HuH-7 (cell line): ENCODE results near the gene SETD7.
A peak's percentile ranks its signal among the peaks of the same experiment; 100 is the strongest.

Experiments
- DNase-seq: peaks from one replicate; pipeline ENCODE4 v3.0.0; 2011; ENCODE audit warnings: low spot score

Gene SETD7

DNA sequence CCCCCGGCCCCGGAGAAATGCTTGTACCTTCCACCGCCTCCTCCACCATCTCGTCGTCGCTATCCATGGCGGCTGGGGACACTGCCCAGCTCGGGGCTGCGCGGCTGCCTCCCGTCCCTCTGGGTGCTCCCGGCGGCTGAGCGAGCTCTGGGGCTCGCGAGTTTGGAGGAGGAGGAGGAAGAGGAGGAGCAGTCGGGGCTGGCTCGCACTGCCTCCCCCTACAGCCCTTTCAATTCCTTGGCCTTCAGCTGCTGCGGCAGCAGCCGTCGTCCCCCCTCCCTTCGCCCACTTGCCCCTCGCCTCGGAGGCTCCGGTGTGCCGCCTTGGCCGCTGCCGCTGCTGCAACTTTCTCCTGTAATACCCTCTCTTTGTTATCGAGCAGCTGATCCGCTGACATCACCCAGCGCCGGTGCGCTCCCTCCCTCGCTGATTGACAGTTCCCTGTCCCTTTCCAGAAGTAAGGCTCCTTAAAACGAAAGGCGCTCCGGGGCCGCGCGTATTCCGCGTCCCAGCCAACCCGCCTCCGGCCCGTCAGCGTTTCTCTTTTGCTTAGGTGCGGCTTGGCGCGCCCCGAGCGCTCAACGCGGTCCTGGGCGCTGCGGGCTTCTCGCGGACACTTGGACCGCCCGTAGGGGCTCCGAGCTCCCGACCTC, at the start of gene SETD7:
SETD7 (minus strand) TSS at position 149 of the 653 bp plus-strand sequence; CDS start at position 67, 82 bp downstream.
- DNase-seq, result peak; percentile 58

DNA sequence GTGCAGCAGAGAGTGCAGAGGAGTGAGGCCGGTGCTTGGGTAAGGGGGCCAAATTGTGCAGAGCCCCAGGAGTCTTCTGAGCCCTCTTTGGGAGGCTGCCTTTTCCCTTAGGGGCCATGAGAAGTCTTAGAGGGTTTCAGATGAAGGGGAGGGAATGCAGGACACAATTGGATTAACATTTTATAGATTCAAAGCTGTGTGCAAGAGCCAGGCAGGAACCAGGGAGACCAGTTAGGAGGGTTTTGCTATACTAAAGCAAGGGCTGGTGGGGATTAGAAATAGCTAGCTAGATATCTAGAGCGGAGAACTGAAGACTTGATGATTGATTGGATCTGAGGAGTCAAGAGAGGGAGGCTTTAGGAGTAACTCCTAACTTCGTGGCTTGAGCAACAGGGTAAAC, 49.5 kb upstream of the SETD7 start:
- DNase-seq, result no peak

DNA sequence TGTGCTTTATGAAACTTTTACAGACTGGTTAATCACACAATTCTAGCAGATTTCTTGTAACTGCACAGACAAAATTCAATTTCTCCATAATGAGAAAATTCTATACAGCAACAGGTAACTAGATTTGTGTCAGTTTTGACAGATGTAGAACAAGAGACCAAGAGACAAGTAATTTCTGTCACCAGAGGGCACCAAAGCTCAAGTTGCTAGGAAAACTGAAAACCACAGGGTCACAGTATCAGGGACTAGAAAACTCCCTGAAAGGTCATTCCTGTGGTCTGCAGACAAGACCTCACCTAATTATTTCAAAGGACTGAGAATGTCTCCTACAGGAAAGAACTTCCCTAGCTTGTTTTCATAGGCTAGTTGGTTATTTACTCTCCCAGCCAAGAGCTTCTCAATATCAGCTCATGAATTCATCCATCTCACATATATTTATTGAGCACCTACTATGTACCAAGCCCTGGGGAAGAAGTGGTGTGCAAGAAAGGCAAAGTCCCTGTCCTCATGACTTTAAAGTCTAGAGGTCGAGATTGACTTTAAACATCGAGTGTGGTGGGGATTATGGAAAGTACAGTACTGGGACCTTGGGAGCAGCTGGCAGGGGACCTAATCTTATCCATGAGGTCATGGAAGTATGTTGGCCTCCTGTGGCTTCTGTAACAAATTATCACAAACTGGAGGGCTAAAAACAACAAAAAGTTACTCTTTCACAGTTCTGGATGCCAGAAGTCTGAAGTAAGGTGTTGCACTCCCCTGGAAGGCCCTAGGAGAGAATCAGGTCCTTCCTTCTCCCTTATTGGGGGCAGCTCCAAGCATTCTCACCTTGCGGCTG, 47.8 kb upstream of the SETD7 start:
- peak; percentile 42 for DNase-seq

DNA sequence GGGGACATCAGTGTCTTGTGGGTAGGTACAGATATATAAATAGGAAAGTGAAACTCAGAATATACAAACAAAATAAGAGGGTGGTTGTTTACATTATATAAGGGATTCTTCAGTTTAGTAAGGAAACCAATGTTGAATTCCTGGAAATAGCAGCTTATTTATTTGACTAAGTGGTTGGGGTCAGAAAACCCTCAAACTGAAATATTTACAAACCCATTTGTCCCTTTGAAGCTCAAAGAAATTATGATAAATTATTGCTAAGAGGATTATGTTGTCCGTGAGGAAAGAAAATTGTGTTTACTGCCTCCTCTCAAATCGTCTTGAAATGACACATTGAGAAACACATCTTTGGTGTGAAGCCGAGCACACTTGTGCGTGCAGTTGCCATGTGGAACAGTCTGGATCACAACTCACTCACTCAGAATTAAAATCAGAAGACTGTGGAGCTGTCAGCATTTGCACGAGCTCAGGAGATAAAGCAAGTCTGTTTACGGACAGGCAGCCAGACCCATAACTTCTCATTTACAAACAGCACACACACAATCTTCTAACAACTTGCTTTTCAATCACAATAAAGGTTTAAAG, 46.8 kb upstream of the SETD7 start:
- no peak for DNase-seq

DNA sequence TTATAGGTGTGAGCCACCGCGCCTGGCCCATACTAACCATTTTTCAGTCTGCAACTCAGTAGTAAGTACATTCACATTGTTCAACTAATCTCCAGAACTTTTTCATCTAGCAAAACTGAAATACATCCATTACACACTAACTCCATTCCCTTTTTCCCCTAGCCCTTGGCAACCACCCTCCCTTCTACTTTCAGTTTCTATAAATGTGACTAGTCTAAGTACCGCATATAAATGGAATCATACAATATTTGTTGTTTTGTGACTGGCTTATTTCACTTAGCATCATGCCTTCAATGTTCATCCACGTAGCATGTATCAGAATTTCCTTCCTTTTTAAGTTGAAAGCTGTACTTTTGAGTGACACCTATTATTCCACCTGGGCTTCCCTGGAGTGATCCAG, 44.6 kb upstream of the SETD7 start:
- no peak for DNase-seq

DNA sequence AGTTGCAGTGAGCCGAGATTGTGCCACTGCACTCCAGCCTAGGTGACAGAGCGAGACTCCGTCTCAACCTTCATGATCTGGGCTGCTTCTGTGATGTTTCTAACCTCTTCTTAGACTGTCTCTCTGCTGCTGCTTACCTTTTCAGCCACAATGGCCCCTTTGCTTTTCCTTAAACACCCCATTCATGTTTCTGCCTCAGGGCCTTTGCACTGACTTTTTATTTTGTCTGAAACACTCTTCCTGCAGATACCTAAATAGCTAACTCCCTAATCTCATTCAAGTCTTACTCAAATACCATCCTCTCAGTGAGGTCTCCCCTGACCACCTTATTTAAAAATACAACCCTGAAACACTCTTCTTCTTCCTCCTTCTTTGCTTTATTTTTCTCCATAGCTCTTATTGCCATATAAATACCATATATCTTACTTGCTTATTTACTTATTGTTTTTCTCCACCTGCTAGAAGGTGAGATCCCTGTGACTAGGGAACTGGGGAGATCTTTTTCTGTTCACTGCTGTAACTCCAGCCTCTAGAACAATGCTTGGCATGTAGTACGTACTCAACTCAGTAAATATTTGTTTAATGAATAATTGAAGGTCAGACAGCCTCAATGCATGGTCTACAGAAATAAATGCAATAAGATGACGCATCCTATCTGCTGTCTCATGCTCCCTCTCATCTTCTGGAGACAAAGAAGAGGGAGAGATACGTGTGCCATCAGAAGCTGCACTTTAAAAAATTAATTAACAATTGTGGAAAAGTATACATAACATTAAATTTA, 43.8 kb upstream of the SETD7 start:
- DNase-seq, result no peak

DNA sequence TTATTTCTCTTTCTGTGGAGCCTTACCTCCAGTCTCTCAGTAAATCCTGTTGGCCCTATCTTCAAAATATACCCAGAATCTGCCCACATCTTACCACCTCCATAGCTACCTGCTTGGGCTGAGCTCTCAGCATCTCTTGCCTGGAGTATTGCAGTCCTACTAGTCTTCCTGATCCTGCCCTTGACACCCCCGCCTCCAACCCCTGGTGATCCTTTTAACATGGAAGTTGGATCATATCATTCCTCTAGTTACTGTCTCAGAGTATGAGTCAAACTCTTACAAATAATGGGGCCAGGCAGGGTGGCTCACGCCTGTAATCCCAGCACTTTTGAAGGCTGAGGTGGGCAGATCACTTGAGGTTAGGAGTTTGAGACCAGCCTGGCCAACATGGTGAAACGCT, 43.1 kb upstream of the SETD7 start:
- no peak for DNase-seq

DNA sequence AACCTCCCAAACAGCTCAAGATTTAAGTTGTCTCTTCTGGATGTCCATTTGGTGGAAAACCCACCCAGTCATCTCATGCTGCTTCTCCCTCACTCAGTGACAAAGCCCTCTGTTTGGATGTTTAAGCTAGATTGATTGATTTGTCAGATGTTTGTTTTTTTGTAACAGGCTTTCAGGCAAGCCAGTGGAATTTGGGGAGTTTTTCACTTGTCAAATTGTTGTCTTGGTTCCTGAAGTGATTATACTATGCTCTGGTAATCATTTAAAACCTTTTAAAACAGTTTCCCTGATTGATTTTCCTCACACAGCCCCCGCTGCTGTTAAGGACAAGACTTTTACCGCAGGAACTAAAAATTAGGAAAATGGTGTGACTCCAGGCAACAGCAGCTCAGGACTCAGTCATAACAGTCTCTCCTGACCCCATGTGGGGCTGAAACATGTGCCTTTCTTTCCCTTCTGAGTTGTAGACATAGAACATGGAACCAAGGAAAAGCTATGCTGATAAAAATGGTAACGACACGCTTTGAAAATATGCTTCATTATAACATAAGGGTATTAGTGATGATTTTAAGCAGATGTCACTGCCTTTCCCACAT, 40.8 kb upstream of the SETD7 start:
- no peak for DNase-seq

DNA sequence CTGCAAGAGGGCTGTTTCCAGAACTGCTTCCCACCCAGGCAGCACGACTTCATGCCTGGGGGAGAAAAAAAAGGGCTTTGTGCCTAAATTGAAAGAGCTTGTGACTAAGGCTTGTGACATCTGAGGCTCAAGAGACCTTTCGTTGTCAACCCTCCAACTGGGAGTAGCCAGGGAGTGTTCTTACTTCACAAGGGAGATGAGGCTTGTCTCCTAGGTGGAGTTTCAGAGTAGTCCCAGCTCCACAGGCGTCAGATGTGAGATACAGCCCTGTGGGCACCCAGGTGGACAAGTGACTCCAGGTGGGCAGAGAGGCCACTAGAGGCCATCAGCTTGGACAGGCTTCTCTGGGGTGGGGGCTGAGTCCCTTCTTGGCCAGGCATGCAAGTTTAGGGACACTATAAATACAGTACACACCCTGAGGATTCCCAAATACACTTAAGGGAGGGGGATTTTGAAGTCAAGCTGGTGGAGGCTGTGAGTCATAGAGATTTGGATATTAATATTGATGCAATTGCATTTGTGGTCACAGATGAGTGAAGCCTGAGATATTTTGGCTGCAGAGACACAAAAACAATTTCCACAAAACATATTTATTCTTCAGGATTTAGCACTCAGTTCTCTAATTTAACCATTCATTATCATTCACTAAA, 40.1 kb upstream of the SETD7 start:
- no peak for DNase-seq

DNA sequence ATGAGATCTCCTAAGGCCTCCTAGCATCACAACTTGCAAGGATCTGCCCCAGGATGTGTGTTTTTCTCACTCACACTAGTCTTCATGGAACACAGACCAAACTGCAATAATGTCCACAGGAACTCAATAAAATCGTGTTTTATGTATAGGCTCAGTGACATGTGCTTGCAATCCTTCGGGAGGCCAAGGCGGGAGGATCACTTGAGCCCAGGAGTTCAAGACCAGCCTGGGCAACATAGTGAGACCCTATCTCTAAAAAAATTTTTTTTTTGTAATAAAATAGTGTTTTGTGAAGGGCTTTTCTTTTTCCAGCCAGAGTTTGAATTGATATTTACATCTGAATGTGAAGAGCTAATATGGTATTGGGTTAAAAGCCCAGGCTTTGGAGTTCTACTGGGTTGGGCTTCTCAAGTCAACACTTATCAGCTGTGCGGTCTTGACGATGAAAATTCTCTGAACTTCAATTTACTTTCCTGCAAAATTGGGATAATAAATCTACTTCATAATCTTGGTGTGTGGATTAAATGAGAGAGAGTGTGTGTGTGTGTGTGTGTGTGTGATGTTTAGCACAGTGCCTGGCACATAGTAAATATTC, 38.7 kb upstream of the SETD7 start:
- no peak for DNase-seq

DNA sequence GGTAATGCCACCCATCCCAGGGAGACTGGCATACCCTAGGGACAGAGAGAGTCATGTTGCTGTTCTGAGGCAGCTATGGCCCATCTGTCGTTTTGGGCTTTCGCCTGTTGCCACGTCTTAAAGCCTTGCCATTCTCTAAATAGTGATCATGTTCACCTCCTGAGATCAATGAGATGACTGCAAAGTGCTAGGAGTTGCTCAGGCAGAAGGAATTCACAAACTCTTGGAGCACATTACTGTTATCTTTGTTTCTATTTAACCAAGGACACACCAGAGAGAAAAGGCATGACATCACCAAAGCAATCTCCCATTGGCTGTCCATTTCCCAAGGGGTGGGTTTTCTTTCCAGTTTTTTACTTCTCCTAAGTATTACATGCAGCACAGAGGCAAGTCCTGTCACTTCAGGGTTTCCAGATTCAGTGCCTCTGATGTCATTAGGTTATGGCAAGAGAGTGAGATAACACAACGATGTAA, 37.1 kb upstream of the SETD7 start:
- peak; percentile 28 for DNase-seq

DNA sequence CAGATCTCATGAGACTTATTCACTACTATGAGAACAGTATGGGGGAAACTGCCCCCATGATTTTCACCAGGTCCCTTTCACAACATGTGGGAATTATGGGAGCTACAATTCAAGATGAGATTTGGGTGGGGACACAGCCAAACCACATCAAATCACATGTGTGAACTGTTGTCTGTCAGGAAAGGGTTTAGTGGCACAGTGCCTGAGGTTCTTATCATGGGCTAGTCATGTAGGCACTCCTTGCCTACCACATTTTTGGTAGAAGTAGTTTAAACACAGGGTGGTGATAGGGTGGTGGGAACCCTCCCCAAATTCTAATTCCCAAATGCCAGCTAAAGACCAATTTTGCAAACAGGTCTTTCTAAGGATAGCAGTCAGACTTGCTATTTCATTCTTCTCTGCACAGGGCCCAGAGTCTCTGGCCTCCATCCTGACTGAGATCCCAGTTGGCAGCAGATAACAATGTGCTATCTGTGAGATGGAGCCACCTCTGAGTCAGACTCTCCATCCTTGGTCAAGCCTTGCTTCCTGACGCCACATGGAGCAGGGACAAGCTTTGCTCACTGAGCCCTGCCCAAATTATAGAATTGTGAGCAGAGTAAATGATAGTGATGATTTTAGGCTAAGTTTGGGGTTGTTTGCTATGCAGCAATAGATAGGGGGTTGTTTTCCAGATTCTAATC, 33.5 kb upstream of the SETD7 start:
- no peak for DNase-seq

DNA sequence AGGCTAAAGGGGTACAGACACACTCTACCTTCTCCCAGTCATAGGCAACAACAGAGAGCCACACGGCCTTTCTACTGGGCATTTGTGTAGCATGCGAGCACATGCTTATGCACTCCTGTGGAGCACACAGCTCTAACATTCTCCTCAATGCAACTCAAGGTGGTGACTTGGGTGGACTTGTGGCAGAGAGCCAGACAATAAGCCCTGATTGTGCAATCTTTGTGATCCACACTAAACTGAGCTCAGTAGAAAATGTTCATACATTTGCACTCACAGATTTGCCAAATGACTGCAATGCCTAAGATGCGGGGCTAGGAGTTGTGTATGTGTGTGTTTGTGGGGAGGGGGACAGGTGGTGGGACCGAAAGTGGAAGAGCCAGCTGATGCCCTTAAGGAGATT, 31.4 kb upstream of the SETD7 start:
- DNase-seq, result no peak

DNA sequence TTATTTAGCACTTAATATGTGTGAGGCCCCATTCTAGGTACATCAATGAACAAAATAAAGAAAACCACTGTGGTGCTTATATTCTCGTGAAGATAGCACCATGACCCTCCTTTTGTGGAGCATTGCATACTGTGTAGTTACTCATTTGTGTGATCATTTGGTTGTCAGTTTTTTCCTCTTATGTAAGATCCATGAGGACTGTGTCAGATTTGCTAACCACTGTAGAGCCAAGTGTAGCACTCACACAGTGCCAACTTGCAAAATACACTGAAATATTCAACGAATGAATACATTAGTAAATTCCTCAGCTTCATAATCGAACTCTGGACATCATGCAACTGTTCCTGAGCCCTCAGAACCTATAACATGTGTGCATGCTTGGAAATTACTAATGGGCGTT, 29.5 kb upstream of the SETD7 start:
- no peak for DNase-seq

DNA sequence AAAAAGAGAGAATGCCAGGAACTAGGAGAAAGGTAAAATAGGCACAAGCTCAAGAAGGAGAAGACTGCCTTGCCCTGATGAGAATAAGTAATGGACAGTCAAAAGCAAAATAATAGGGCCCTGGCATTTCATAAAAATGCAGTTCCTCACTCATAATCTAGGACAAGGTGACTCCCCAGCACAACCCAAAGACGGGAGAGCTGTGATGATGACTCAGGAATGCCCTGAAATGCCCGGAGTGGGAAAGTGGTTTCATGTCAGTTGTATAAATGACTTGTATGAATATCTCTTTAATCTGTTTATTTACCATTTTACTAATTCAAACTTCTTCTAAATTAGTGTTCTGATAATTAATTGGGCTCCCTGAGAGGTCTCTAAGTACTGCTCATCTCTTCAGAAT, 28.8 kb upstream of the SETD7 start:
- DNase-seq, result no peak

DNA sequence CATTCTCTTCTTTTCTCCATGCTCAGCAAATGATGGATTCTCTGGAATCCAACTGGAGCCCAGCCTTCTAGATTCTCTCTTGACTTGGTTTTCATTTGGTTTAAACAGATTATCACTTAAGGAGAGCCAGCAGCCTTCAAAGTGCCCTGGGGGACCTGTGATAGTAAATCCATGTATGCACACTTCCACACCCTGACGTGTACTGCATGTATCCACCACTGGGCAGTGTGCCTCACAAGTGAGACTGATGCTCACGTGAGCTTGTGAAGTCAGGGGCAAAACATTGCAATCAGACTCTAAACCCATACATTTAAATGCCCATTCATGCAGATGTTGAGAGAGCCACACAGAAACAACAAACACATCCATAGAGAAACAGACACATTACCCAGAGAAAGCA, 28.0 kb upstream of the SETD7 start:
- DNase-seq, result no peak

DNA sequence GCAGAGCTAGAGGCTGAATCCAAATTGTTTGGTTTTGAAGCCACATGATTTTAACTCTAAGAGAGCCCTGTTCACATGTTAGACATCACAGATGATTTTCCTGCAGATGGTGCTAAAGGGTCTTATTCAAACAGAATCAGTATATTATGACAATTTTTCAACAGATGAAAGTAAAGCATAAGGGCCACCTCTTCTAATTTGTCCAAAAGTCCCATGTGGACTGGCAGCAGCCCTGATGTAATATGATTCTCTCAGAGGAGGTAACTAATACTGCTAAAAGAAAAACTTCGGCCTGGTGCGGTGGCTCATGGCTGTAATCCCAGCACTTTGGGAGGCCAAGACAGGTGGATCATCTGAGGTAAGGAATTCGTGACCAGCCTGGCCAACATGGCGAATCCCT, 26.0 kb upstream of the SETD7 start:
- no peak for DNase-seq

DNA sequence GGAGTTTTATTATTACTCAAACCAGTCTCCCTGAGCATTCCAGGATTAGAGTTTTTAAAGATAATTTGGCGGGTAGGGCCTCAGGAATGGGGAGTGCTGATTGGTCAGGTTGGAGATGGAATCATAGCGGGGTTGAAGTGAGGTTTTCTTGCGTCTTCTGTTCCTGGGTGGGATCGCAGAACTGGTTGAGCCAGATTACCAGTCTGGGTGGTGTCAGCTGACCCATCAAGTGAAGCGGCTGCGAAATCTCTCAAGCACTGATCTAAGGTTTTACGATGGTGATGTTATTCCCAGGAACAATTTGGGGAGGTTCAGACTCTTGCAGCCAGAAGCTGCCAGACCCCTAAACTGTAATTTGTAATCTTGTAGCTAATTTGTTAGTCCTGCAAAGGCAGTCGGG, 25.1 kb upstream of the SETD7 start:
- DNase-seq, result no peak

DNA sequence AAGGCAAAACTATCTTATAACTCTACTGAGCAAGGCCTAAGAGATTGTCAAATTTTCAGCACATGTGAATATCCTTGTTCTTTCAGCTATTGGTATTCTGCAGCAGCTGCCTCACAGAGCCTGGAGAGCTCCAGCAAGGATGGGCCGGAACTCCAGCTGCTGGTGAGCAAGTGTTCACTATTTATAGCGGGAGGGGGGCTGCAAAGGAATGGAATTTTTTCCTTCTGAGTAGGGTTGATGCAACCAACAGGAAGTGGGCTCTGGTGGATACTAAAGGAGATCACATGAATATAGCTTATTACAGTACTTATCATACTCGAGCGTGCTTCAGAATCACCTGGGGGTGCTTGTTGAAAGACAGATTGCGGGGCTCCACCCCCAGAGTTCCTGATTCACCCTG, 20.2 kb upstream of the SETD7 start:
- no peak for DNase-seq

DNA sequence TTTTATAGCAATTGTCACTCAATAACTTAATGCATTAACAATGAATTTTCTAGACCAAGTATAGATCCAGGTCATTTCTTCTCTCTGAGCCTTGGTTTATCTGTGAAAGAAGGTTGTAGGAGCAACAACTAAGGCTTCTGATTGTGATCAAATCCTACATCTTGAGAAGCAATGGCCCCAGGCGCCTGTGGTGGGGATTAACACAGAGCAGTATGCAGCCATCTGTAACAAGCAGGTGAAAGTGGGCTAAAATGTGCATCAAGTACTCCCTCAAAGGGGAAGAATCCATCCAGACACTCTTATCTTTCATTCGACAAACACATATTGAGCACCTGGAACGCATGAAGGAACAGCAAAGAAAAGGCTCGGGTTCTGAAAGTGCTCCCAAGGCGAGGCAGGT, 19.1 kb upstream of the SETD7 start:
- no peak for DNase-seq

DNA sequence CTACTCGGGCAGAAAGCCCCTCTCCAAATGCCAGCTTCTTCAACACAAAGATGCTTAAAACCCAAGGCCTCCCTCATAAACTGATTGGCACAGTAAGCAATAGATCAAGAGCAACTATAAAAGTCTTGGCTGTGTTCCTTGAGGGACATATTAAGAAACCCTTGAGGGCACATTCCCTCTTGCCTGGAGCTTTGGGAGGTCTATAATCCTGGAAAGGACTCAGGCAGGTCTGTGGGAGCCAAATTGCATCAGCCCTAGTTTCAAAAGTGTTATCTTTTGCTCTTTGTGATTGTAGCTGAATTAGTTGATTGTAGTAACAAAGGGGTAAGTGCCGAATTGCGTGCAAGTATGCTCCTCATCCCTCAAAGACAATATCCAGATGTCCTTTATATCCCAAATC, 18.6 kb upstream of the SETD7 start:
- DNase-seq, result no peak
